ENCODE data around the gene ADM2.

The ADM2 gene

GRCh38 chr22:50526834-50527801 lies 45.8 kb downstream of the ADM2 start:
- peak; percentile 73 for DNase-seq

GRCh38 chr22:50527921-50528681 lies 46.8 kb downstream of the ADM2 start:
- no peak for DNase-seq

DNA sequence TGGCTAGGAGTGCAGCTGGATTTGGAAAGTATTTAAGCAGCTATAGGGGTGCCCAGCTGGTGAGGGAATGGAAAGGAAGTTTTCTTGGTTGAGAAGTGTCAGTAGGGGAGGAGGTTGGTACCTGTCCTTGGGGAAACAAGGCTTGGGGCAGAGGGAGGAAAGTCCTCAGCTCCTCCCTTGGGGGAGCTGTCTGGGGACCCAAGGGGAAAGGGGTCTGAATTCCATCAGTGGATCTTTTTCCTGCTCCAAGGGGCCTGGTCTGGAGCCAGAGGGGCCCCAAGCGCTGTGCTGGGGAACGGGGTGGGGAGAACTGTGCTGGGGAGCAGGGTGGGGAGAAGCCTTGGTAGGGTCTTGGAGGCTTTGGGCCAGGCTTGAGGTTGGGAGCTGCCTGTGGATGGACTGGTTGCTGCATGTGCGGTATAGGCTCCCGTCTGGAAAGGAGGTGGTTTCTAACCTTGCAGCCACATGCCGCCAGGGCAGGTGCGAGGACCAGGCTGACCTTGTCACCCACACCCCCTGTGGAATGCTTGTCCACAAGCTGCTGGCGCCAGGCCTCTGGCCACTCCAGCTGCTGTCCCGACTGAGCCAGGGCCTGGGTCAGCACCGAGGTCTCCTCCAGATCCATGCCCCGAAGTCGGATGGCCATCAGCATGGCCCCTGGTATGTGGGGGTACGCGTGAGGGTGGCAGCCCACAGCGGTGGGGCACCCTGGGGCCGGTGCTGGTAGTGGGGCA lies 47.5 kb downstream of the ADM2 start:
- DNase-seq = no peak

- DNase-seq = no peak
Measured at GRCh38 chr22:50529416-50529896, 48.1 kb downstream of the ADM2 start.

GRCh38 chr22:50529897-50530579 lies 48.7 kb downstream of the ADM2 start, which contains the start of gene TYMP:
Gene TYMP, minus strand, starts transcription at chr22:50530012. Its CDS starts 303 bp downstream, at chr22:50529709.
- DNase-seq = peak; percentile 81

- no peak for DNase-seq
Measured at GRCh38 chr22:50530580-50530876, 49.2 kb downstream of the ADM2 start.

DNA sequence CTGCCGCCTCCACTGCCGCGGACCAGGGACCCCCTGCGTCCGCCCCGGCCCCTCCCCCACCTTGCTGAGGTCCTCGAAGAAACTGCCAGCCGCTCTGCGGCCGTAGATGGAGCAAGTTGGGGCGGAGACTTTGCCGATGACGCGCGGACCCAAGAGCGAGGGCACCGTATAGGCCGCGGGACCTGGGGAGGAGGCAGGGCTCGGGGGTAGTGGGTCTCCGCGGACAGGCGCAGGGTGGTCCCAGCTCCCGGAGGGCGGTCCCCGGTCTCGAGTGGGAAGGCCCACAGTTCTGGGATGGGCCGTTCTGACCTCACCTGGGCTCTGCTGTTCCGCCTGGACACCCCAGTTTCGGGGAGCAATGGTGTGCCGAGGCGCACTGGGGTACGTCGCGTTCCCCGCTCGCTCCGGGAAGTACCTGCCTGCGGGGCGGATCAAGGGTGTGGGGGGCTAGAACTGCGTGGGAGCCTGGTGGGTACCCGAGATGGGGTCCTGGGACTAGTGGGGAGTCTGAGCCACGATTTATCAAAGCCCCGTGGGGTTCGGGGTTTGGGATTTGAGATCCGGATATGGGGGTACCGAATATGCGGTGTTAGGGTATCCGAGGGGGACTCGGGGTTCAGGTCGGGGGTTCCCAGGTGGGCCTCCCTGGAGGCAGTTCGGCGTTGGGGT lies 49.7 kb downstream of the ADM2 start:
- peak; percentile 91 for DNase-seq

GRCh38 chr22:50531546-50531961 lies 50.2 kb downstream of the ADM2 start:
- peak; percentile 84 for DNase-seq

DNA sequence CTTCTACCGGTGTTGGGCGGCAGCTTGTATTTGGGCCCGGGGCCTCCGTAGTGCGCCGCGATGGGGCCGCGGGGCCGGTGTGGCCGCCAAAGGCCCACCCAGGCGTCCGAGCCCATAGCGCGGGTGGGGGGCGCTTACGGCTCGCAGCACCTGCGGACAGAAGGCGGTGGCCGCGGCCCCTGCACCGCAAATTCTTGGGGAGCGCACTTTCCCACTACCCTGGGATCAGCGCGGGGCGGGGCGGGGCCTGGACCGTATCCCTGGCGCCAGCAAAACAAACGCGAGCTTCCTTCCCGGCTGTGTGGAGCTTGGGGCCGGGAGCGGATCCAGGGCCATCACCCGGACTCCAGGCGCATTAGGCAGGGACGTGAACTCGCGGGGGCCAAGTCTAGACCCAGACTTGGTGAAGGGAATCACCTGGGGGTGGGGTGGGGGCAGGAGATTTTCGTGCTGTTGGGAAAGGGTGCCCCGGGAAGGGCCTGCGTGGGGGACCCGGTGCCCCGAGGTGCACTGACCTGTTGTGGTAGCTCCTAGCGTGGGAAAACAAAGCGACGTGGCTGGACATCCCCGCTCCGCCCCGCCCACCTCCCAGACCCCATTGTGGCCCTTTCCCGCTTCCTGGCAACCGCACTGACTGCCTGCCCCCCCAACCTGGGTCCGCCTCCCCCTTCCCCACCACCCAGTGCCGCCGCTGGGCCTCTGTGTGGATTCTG lies 50.8 kb downstream of the ADM2 start:
- peak; percentile 58 for DNase-seq

- no peak for DNase-seq
Measured at GRCh38 chr22:50532824-50533796, 51.8 kb downstream of the ADM2 start.

DNA sequence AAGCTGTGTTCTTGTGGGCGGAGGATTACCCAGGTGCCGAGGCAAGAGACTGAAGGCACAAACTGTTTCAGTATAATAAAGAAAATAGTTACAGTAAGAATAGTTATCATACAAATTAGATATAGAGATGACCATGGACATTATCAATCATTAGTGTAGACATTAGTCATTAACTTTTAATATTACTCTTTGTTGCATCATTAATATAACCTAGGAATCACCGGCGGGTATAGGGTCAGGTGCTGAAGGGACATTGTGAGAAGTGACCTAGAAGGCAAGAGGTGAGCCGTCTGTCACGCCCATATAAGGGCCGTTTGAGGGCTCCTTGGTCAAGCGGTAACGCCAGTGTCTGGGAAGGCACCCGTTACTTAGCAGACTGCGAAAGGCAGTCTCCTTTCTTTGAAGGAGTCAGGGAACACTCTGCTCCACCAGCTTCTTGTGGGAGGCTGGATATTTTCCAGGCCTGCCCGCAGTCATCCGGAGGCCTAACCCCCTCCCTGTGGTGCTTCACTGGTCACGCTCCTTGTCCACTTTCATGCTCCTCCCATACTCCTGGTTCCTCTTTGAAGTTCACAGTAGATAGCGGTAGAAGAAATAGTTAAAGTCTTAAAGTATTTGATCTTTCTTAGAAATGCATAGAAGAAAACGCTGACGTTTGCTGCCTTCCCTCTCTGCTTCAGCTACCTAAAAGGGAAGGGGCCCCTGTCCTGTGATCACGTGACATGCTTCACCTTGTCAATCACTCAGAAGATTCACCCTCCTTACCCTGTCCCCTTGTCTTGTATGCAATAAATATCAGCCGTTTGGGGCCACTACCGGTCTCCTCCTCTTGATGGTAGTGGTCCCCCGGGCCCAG lies 52.7 kb downstream of the ADM2 start:
- peak; percentile 60 for DNase-seq

GRCh38 chr22:50535113-50535512 lies 53.8 kb downstream of the ADM2 start:
- no peak for DNase-seq
